HFF-Myc (cell line): ENCODE results near the gene HYCC1.

Source experiments
- DNase-seq: peaks from one replicate; pipeline ENCODE4 v3.0.0-alpha.2; 2011; ENCODE audit warnings: low read depth; ENCODE audit errors: extremely low read depth
- H3K4me3 ChIP-seq: replicated peaks from 2 replicates; pipeline ENCODE4 v1.5.1; 2011; ENCODE audit warnings: low read depth, mild to moderate bottlenecking, control low read depth, low read length
- CTCF ChIP-seq: IDR thresholded peaks from 2 replicates; pipeline ENCODE4 v1.5.1; 2012; ENCODE audit warnings: mild to moderate bottlenecking, low read depth, low read length, control low read depth; ENCODE audit errors: missing control alignments

The HYCC1 gene

GRCh38 chr7:23014681-23015080, 751 bp upstream of the HYCC1 start:
- no peak for DNase-seq
- H3K4me3 ChIP-seq: no peak overlapping the region

GRCh38 chr7:23012908-23013714, 819 bp downstream of the HYCC1 start:
- H3K4me3 ChIP-seq: peak overlapping the region; percentile 63
- DNase-seq: no peak
- TF ChIP-seq CTCF: no peak

More at GRCh38 chr7:23014681-23015080, 751 bp upstream of the HYCC1 start:
- TF ChIP-seq CTCF: no peak

GRCh38 chr7:23012186-23012585, 1.7 kb downstream of the HYCC1 start:
- DNase-seq: no peak
- peak overlapping the region; percentile 63 for H3K4me3 ChIP-seq
- TF ChIP-seq CTCF: no peak

DNA sequence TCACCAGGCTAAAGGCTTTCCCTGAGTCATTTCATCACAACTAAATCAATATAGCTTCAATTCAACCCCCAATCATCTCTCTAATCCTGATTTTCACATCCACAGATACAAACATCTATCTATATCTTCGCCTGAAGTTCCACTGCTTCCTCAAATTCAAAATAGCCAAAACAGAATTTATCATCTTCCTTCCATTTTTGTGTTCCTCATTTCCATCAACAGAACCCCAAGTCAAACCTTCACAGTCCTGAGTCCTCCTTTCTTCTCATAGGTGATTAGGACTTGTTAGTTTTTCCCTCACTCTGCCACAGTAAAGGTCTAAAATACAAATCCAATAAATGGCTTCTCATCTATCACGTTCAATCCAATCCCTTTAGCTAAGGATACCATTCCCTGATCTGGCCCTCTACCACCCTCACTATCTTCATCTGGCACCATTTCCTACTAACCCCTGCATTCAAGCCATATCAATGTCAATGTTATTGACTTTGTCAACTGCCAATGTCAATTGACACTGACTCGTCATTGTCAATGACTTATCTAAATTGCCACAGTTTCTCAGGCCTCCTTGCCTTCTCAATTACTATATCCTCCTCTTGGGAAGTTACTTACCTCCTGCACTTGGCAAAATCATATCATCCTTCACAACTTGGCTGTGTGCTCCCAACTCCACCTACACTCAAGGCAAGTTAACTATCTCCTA, 2.6 kb downstream of the HYCC1 start:
- H3K4me3 ChIP-seq: no peak overlapping the region

GRCh38 chr7:23009303-23009702, 4.6 kb downstream of the HYCC1 start:
- TF ChIP-seq CTCF: no peak
- no peak for DNase-seq
- H3K4me3 ChIP-seq: no peak overlapping the region

More for the DNA sequence above, 2.6 kb downstream of the HYCC1 start:
- no peak for TF ChIP-seq CTCF
- DNase-seq: no peak

DNA sequence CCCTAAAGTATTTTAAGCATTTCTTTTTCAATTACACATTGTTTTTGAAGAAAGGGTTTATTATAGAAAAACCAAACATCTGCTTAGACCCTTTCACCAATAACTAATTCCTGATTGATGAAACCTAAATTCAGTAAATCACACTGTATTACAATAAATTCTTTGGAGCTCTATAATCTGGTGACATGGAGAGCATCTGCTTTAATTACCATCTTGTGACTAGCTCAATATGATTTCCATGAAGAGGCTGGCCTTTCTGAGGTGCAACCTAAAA, 9.7 kb downstream of the HYCC1 start:
- no peak for TF ChIP-seq CTCF
- no peak overlapping the region for H3K4me3 ChIP-seq
- no peak for DNase-seq
